Mucosa of rectum (tissue), 2 donors: Measurements from ENCODE around the gene EVI5.
"Not testable (repeated sequence)": the region's sequence is repeated elsewhere in the genome, so short reads cannot be mapped to it uniquely, and the experiment has no call there.

Experiments
- H3K27ac ChIP-seq, 2 donors: one replicate each; pipeline ENCODE4 v1.7.0; 2013; ENCODE audit warnings: inconsistent platforms in 2 of 2, low read depth in 2 of 2, low read length in 2 of 2
- H3K27me3 ChIP-seq, 2 donors: one replicate each; pipeline ENCODE4 v1.7.0; 2013; ENCODE audit warnings: low read length in 2 of 2; ENCODE audit not compliant: control insufficient read depth in 2 of 2, insufficient read depth in 2 of 2
- H3K36me3 ChIP-seq, 2 donors: one replicate each; pipeline ENCODE4 v1.7.0; 2013; ENCODE audit warnings: low read length in 2 of 2; ENCODE audit not compliant: control insufficient read depth in 2 of 2, insufficient read depth in 2 of 2
- H3K4me1 ChIP-seq, 2 donors: one replicate each; pipeline ENCODE4 v1.7.0; 2013; ENCODE audit warnings: low read length in 2 of 2, mild to moderate bottlenecking in 1 of 2; ENCODE audit not compliant: control insufficient read depth in 2 of 2, insufficient read depth in 2 of 2
- H3K4me3 ChIP-seq, 2 donors: one replicate each; pipeline ENCODE4 v1.7.0; 2013; ENCODE audit warnings: low read length in 2 of 2
- H3K9ac ChIP-seq, 2 donors: one replicate each; pipeline ENCODE4 v1.7.0; 2013; ENCODE audit warnings: low read length in 2 of 2, low read depth in 1 of 2, mild to moderate bottlenecking in 1 of 2
- H3K9me3 ChIP-seq, 2 donors: one replicate each; pipeline ENCODE4 v1.7.0; 2013; ENCODE audit warnings: low read length in 2 of 2; ENCODE audit not compliant: control insufficient read depth in 2 of 2
- donor health status: healthy.
- donor health status: Normal muscosa, but diverticular disease.

Gene EVI5

GRCh38 chr1:92657701-92658100 lies 127.2 kb downstream of the EVI5 start:
- peaks cover 5 to 6% of the 10 kb centered on the region in 2 donors for H3K9me3 ChIP-seq
- no peak overlapping the region for H3K27ac ChIP-seq
- peaks cover 17 to 18% of the 10 kb centered on the region in 2 donors for H3K36me3 ChIP-seq
- no peak overlapping the region for H3K9ac ChIP-seq
- no peak overlapping the region for H3K4me3 ChIP-seq
- no peaks in the 10 kb centered on the region for H3K4me1 ChIP-seq
- H3K27me3 ChIP-seq: no peaks in the 10 kb centered on the region

GRCh38 chr1:92655197-92655801 lies 129.6 kb downstream of the EVI5 start:
- peaks cover 17% of the 10 kb centered on the region in 2 donors for H3K36me3 ChIP-seq
- peaks cover 5 to 6% of the 10 kb centered on the region in 2 donors for H3K9me3 ChIP-seq
- H3K4me1 ChIP-seq: no peaks in the 10 kb centered on the region
- H3K27me3 ChIP-seq: no peaks in the 10 kb centered on the region
- no peak overlapping the region for H3K4me3 ChIP-seq
- H3K27ac ChIP-seq: no peak overlapping the region
- no peak overlapping the region for H3K9ac ChIP-seq

- H3K4me3 ChIP-seq: no peak overlapping the region
- H3K27me3 ChIP-seq: no peaks in the 10 kb centered on the region
- no peaks in the 10 kb centered on the region for H3K4me1 ChIP-seq
- peaks cover 17% of the 10 kb centered on the region in 2 donors for H3K36me3 ChIP-seq
- H3K27ac ChIP-seq: no peak overlapping the region
- H3K9ac ChIP-seq: no peak overlapping the region
- H3K9me3 ChIP-seq: peaks cover 5 to 6% of the 10 kb centered on the region in 2 donors
Observed at GRCh38 chr1:92653605-92654381, 131.1 kb downstream of the EVI5 start.

GRCh38 chr1:92640686-92641085 lies 144.2 kb downstream of the EVI5 start:
- not testable (repeated sequence) for H3K4me1 ChIP-seq, H3K27me3 ChIP-seq, H3K4me3 ChIP-seq, H3K9me3 ChIP-seq, H3K27ac ChIP-seq, H3K36me3 ChIP-seq, H3K9ac ChIP-seq

- Histone ChIP-seq H3K4me3 (no peak overlapping the region), H3K27me3 (no peaks in the 10 kb centered on the region), H3K27ac (no peak overlapping the region), H3K36me3 (peaks cover 7 to 8% of the 10 kb centered on the region in 2 donors), H3K9me3 (no peaks in the 10 kb centered on the region), H3K9ac (no peak overlapping the region), H3K4me1 (no peaks in the 10 kb centered on the region)
Observed at GRCh38 chr1:92638498-92638897, 146.4 kb downstream of the EVI5 start.

GRCh38 chr1:92635203-92635602 lies 149.7 kb downstream of the EVI5 start:
- H3K4me3 ChIP-seq, H3K27ac ChIP-seq, H3K9me3 ChIP-seq, H3K4me1 ChIP-seq, H3K9ac ChIP-seq, H3K27me3 ChIP-seq, H3K36me3 ChIP-seq: not testable (repeated sequence)

- H3K27me3 ChIP-seq: no peaks in the 10 kb centered on the region
- H3K9ac ChIP-seq: no peak overlapping the region
- peaks cover 3 to 6% of the 10 kb centered on the region in 2 donors for H3K36me3 ChIP-seq
- no peak overlapping the region for H3K4me3 ChIP-seq
- H3K4me1 ChIP-seq: no peaks in the 10 kb centered on the region
- no peak overlapping the region for H3K27ac ChIP-seq
- no peaks in the 10 kb centered on the region for H3K9me3 ChIP-seq
Observed at GRCh38 chr1:92623187-92623778, 161.6 kb downstream of the EVI5 start.

- no peak overlapping the region for H3K4me3 ChIP-seq
- no peak overlapping the region for H3K27ac ChIP-seq
- no peaks in the 10 kb centered on the region for H3K27me3 ChIP-seq
- no peaks in the 10 kb centered on the region for H3K4me1 ChIP-seq
- H3K9ac ChIP-seq: no peak overlapping the region
- peaks cover 3 to 9% of the 10 kb centered on the region in 2 donors for H3K36me3 ChIP-seq
- H3K9me3 ChIP-seq: no peaks in the 10 kb centered on the region
Observed at GRCh38 chr1:92619466-92620189, 165.3 kb downstream of the EVI5 start.

GRCh38 chr1:92601044-92601443 lies 183.9 kb downstream of the EVI5 start:
- H3K27ac ChIP-seq: no peak overlapping the region
- H3K36me3 ChIP-seq: peaks cover 4 to 12% of the 10 kb centered on the region in 2 donors
- no peaks in the 10 kb centered on the region for H3K27me3 ChIP-seq
- H3K4me1 ChIP-seq: no peaks in the 10 kb centered on the region
- H3K9ac ChIP-seq: no peak overlapping the region
- no peak overlapping the region for H3K4me3 ChIP-seq
- no peaks in the 10 kb centered on the region for H3K9me3 ChIP-seq

GRCh38 chr1:92599184-92599583 lies 185.7 kb downstream of the EVI5 start:
- no peaks in the 10 kb centered on the region for H3K9me3 ChIP-seq
- H3K36me3 ChIP-seq: peaks cover 0 to 3% of the 10 kb centered on the region in 2 donors
- no peak overlapping the region for H3K27ac ChIP-seq
- H3K4me3 ChIP-seq: no peak overlapping the region
- H3K4me1 ChIP-seq: no peaks in the 10 kb centered on the region
- no peak overlapping the region for H3K9ac ChIP-seq
- no peaks in the 10 kb centered on the region for H3K27me3 ChIP-seq
